Epithelial cell of prostate (primary cell): Measurements from ENCODE around the gene GRIK4.

ENCODE experiments used
- DNase-seq: peaks from one replicate; pipeline ENCODE4 v3.0.0-alpha.2; 2011; ENCODE audit warnings: low read depth, low spot score
- H3K27ac ChIP-seq: fragments of 450-650 bp; 2 replicates; pipeline ENCODE4 v1.5.1; 2017; ENCODE audit warnings: mild to moderate bottlenecking

GRIK4 gene

GRCh38 chr11:120815319-120816100, 304.0 kb downstream of the GRIK4 start:
- DNase-seq = no peak
- H3K27ac ChIP-seq = no peak overlapping the region

- no peak for DNase-seq
- H3K27ac ChIP-seq = no peak overlapping the region
Measured at GRCh38 chr11:120816176-120816575, 304.6 kb downstream of the GRIK4 start.

GRCh38 chr11:120816711-120817110, 305.2 kb downstream of the GRIK4 start:
- no peak for DNase-seq
- H3K27ac ChIP-seq = no peak overlapping the region

- H3K27ac ChIP-seq = no peak overlapping the region
- DNase-seq = no peak
Measured at GRCh38 chr11:120817158-120817557, 305.6 kb downstream of the GRIK4 start.

- no peak for DNase-seq
- H3K27ac ChIP-seq = no peak overlapping the region
Measured at GRCh38 chr11:120818097-120818496, 306.5 kb downstream of the GRIK4 start.

- no peak overlapping the region for H3K27ac ChIP-seq
- DNase-seq = no peak
Measured at GRCh38 chr11:120819003-120819402, 307.5 kb downstream of the GRIK4 start.

GRCh38 chr11:120819437-120820365, 308.2 kb downstream of the GRIK4 start:
- H3K27ac ChIP-seq = no peak overlapping the region

GRCh38 chr11:120823159-120823558, 311.6 kb downstream of the GRIK4 start:
- H3K27ac ChIP-seq = no peak overlapping the region
- DNase-seq = no peak

More at GRCh38 chr11:120819437-120820365, 308.2 kb downstream of the GRIK4 start:
- DNase-seq = no peak

GRCh38 chr11:120824242-120824641, 312.7 kb downstream of the GRIK4 start:
- no peak for DNase-seq
- no peak overlapping the region for H3K27ac ChIP-seq

GRCh38 chr11:120827198-120827597, 315.6 kb downstream of the GRIK4 start:
- DNase-seq = no peak
- H3K27ac ChIP-seq = no peak overlapping the region

GRCh38 chr11:120827820-120828219, 316.3 kb downstream of the GRIK4 start:
- no peak overlapping the region for H3K27ac ChIP-seq
- DNase-seq = no peak

- no peak overlapping the region for H3K27ac ChIP-seq
Measured at GRCh38 chr11:120828847-120829246, 317.3 kb downstream of the GRIK4 start.

GRCh38 chr11:120830085-120830620, 318.6 kb downstream of the GRIK4 start:
- no peak for DNase-seq
- H3K27ac ChIP-seq = no peak overlapping the region

More at GRCh38 chr11:120828847-120829246, 317.3 kb downstream of the GRIK4 start:
- no peak for DNase-seq

- H3K27ac ChIP-seq = no peak overlapping the region
- DNase-seq = no peak
Measured at GRCh38 chr11:120832481-120833238, 321.1 kb downstream of the GRIK4 start.

- no peak overlapping the region for H3K27ac ChIP-seq
- DNase-seq = no peak
Measured at GRCh38 chr11:120834686-120835210, 323.2 kb downstream of the GRIK4 start.

GRCh38 chr11:120835601-120836228, 324.2 kb downstream of the GRIK4 start:
- no peak overlapping the region for H3K27ac ChIP-seq
- no peak for DNase-seq

GRCh38 chr11:120837696-120838095, 326.1 kb downstream of the GRIK4 start:
- H3K27ac ChIP-seq = no peak overlapping the region
- DNase-seq = no peak

- DNase-seq = no peak
- H3K27ac ChIP-seq = no peak overlapping the region
Measured at GRCh38 chr11:120839201-120839600, 327.7 kb downstream of the GRIK4 start.

- no peak for DNase-seq
- H3K27ac ChIP-seq = no peak overlapping the region
Measured at GRCh38 chr11:120839846-120840402, 328.4 kb downstream of the GRIK4 start.
